GM15510 (cell line): ENCODE results near the gene TOB2.

Source experiments
- POLR2A ChIP-seq: IDR thresholded peaks from 3 replicates; pipeline ENCODE4 v1.6.1; 2011; ENCODE audit warnings: borderline replicate concordance; ENCODE audit not compliant: insufficient read length; ENCODE audit errors: extremely low read depth

TOB2 gene

DNA sequence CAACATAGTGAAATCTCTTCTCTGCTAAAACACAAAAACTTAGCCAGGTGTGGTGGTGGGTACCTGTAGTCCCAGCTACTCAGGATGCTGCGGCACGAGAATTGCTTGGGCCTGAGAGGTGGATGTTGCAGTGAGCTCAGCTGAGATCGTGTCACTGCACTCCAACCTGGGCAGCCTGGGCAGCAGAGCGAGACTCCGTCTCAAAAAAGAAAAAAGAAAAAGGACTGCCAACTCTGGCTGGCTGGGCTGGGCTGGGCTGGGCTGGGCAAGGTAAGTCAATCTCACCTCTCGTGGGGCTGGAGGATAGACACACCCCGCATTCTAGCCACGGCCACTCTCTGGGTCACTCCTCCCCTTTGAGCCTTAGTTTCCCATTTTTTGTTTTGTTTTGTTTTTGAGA is 37.9 kb downstream of the TOB2 start:
- no peak for TF ChIP-seq POLR2A

DNA sequence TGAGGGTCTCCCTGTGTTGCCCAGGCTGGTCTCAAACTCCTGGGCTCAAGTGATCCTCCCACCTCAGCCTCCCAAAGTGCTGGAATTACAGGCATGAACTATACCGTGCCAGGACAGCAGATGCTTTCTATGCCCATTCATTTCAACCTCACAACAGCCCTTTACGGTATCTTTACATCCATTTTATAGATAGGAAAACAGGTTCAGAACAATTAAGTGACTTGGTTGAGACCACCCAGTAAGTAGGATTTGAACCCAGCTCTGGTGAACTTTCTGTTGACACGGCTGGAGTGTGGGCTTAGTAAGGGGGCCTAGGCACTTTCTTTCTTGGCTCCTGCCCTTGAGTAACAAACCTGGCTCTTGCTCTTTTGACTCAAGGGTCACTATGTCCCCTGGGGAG is 39.2 kb downstream of the TOB2 start:
- TF ChIP-seq POLR2A, result no peak

DNA sequence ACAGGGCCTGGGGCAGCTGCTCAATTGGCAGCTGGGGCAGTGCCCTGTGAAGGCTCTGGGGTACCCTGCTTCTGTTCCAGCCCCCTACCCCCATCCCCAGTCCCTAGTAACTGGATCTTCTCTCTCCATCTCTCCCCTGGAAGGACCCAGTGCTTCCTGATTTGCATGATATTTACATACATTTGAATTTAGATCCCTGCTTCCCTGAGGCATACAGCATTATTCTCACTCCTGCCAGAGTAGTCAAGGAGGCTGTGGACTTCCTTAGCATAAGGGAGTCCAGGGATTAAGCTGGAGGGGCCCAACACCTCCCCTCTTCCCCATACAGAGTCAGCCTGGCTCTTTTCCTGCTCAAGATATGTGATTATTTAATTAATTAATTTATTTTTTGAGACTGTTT is 40.2 kb downstream of the TOB2 start:
- TF ChIP-seq POLR2A, result no peak

DNA sequence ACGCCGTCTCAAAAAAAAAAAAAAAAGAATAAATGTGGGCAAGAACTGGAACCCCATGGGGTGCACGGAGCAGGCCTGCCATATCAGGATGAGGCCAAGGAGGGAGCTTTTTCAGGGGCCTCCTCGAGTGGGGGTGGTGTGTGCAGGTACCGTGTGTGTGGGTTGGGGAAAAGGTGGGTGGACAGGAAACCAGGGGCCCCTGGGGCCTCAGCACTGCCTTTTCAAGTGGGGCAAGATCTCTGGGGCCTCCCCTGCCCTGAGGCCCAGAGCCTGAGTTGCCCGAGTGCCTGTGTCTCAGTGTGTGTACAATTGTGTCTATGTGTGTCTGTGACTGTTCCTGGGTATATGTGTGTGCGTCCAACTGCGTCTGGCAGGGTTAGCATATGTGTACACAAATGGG is 41.0 kb downstream of the TOB2 start:
- peak; percentile 42 for TF ChIP-seq POLR2A

DNA sequence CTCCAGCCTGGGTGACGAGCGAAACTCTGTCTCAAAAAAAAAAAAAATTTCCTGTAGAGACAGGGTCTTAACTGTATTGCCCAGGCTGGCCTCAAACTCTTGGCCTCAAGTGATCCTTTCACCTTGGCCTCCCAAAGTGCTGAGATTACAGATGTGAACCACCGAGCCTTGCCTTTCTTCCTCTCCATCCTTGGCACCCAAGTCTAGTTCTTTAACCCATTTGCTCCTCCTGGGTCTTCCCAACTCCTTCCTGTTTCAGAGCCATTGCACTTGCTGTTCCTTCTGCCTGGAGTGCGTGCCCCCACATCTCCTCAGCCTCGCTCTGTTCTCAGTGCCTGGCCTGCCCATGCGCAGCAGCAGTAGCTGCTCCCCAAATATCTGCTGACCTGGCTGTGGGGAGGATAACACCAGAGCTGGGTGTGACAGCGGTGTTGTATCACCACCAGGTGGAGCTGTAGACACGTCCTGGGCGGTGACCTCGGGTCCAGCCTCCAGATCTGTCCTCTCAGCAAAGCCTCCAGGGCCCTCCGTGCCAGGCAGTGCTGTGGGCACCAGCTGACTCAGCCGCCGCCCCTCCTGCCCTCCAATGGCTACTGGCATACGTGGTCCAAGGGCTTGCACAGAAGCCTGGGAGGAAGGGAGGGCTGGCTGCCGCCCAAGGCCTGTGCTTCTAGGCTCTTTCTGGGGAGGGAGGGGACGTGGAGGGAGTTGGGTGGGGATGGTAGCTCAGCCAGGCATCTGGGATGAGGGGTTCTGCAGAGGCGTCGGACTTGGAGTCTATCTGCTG is 42.9 kb downstream of the TOB2 start:
- no peak for TF ChIP-seq POLR2A

DNA sequence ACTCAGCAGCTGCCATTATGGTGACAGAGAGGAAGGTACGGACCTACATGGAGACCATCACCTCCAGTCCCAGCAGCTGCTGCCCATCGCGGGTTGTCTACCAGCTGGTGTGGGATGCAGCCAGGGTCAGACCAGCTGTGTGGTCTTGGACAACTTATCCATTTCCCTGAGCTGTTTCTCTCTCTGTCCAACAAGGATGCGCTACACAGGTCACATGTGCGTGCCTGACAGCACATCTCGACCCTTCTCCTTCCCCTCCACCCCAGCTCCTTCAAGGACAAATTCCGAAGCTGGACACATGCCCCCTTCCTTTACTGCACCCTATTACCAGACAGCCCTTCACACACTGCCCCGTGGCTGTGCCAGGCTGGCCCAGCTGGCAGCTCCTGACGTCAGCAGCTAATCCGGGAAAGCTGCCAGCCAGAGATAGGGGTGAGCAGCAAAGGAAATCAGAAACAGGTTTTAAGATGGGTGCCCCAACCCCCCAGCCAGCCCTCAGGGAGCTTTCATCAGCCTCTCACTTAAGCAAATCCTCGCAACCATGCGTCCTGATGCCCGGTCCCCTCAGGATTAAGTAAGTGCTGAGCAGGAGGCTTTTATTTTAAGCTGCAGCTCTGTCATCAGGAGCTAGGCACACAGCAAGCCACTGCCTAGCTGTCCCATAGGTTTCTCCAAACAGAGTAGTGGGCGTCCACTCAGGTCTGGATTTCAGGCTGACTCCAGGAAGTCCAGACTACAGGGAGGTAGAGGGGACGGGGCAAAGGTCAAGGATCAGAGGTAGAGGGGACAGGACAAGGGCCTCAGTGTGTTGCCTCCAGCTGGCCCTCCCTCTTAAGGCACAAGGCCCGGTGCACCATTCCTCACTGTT is 44.6 kb downstream of the TOB2 start:
- no peak for TF ChIP-seq POLR2A

DNA sequence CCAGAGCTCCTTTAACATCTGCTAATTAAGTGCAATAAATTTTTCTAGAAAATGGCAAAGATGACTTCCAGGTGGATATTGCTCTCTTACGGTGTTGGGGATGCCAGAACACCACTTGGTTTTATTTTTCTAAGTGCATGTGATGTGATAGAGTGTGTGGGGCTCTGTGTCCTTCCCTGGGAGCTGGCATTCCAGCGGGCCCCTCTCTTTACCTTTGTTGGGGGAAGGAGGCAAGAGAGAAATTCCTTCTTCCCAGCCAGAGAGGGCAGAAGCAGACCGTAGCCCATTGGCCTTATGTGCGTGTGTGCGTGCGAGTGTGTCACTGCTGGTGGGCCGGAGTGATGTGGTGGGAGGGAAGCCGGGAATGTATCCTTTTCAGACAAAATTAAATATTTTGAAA is 47.7 kb downstream of the TOB2 start:
- TF ChIP-seq POLR2A, result no peak

DNA sequence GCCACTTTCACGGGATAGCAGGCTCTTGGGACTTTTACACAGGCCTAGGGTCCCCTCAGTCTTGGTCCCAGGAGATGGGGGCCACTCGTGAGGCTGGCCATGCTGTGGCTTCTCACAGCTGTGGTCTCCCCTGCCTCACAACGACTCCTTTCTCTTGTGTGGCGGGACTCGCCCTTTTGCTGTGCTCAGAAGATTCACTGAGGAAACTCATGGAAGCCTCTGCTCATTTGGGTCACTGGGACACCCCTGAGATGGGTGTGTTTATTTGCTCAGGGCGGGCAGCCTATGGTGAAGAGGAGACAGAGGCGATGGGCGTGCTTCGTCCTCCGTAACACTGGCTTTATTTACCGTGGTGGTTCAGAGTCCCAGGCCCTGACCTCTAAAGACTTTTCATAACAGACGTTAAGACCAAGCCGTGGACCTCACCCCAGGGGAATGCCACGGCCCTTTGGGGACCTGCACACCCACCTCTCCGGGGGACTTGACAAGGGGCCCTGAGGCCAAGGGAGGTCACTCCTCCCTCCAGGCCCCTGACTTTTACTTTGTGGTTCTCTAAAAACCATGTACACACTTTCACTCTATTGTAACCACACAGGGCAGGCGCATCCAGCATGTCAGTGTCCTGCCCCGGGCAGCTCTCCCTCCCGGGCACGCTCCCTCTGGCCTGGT is 49.3 kb downstream of the TOB2 start:
- TF ChIP-seq POLR2A, result no peak

DNA sequence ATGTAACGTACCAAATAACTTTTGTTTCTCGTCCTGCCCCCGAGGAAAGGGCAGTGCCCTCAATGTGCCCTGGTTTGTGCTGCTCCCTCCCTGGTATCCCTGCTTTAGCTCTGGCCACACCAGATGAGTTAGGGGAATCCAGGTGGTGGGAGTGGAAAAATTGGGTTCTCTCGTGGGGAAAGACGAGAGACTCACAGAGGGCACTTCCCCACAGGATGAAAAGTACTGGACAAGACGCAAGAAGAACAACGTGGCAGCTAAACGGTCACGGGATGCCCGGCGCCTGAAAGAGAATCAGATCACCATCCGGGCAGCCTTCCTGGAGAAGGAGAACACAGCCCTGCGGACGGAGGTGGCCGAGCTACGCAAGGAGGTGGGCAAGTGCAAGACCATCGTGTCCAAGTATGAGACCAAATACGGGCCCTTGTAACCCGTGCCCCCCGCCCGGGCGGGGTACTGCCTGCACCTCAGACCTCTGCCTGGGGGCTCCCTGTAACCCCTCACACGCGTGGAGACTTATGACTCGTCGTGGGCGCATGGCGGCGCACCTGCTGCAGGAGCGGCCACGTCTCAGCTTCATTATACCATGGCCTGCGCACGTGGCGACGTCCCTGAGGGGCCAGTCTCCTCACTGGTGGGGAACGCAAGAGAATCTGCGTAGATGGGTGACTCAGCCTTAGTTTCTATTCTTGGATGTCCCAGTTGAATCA is 50.9 kb downstream of the TOB2 start:
- TF ChIP-seq POLR2A, result no peak

DNA sequence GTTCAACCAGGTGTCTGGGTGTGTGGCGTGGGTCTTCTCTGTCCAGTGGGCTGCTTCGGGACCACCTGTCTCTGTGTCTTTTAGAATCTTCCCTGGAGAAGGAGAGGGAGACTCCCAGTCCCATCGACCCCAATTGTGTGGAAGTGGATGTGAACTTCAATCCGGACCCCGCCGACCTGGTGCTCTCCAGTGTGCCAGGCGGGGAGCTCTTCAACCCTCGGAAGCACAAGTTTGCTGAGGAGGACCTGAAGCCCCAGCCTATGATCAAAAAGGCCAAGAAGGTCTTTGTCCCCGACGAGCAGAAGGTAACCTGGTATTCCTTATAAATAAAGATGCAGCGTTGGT is 52.6 kb downstream of the TOB2 start:
- TF ChIP-seq POLR2A, result no peak

DNA sequence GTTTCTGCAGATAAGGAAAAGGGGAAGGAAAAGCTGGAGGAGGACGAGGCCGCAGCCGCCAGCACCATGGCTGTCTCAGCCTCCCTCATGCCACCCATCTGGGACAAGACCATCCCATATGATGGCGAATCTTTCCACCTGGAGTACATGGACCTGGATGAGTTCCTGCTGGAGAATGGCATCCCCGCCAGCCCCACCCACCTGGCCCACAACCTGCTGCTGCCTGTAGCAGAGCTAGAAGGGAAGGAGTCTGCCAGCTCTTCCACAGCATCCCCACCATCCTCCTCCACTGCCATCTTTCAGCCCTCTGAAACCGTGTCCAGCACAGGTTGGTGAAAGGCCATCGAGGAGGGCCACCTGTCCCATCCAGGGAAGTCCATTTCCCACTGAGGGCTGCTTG is 59.3 kb downstream of the TOB2 start:
- TF ChIP-seq POLR2A, result no peak

DNA sequence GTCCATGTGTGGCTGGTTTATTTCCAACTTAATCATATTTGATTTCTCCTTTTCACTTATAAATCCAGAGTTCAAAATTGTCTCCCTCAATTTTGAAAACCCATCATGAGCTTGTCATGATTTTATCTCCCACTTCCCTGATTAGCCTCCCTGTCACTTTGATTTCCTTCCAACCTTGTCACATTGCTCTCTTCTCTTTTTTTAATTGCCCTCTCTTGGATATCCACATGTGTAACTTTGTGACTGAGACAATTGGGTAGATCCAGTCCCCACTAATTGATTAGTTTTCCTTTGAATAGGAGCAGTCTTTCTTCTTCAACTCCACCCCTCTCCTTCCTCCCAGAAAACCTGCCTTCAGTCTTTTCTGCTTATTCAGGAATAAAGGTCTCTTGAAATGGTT is 62.5 kb downstream of the TOB2 start:
- TF ChIP-seq POLR2A, result no peak
